Stimulated activated CD8-positive, alpha-beta memory T cell treated with anti-CD3 and anti-CD28 coated beads, Interleukin-7, amount 100 ng/mL, for 4 hours (primary cell): ENCODE measurements around the gene PRSS1.
A peak's percentile ranks its signal among the peaks of the same experiment; 100 is the strongest.

ENCODE experiments used
- DNase-seq, 2 donors: peaks; one replicate each; pipeline ENCODE4 v3.0.0-alpha.2; 2020; ENCODE audit warnings: low read depth in 2 of 2

The PRSS1 gene

GRCh38 chr7:142792593-142792992 is 43.3 kb downstream of the PRSS1 start:
- no peak for DNase-seq

- no peak for DNase-seq
These were observed 43.9 kb downstream of the PRSS1 start for GRCh38 chr7:142793156-142793555.

- peak; percentile 65 to 68 for DNase-seq
These were observed 46.1 kb downstream of the PRSS1 start for GRCh38 chr7:142795339-142795863.

- no peak for DNase-seq
These were observed 46.8 kb downstream of the PRSS1 start for GRCh38 chr7:142796001-142796500.

GRCh38 chr7:142796501-142797390 is 47.5 kb downstream of the PRSS1 start:
- DNase-seq = no peak

- no peak for DNase-seq
These were observed 48.4 kb downstream of the PRSS1 start for GRCh38 chr7:142797391-142798377.

- DNase-seq = no peak
These were observed 49.5 kb downstream of the PRSS1 start for GRCh38 chr7:142798451-142799436.

- DNase-seq = no peak
These were observed 50.2 kb downstream of the PRSS1 start for GRCh38 chr7:142799437-142799835.

GRCh38 chr7:142800088-142800487 is 50.8 kb downstream of the PRSS1 start:
- no peak for DNase-seq

- no peak for DNase-seq
These were observed 51.5 kb downstream of the PRSS1 start for GRCh38 chr7:142800699-142801260.

- DNase-seq = no peak
These were observed 52.5 kb downstream of the PRSS1 start for GRCh38 chr7:142801601-142802295.

GRCh38 chr7:142802301-142802700 is 53.0 kb downstream of the PRSS1 start:
- no peak for DNase-seq
